ENCODE results near the gene ANO4.

ANO4 gene

DNA sequence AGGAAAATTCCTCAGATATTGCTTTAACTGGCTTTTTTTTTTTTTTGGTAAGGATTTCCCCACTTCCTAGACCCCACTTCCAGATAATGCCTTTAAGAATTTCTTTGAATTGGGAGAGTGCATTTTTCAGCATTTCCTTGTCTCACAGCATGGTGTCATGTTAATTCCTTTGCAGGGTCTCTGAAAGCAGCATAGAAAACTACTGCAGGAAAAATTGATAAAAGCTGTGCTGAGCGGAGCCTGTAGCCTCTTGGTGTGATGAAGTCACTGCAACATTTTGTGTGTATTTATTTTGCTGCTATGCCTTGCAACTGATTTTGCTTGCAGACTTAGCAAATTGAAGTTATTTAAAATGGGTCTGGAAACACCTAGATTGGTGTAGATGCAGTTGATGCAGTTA is 2.7 kb downstream of the ANO4 start:
- no peak overlapping the region for H3K9ac ChIP-seq (ENCODE audit: insufficient read length)
- peak overlapping the region; percentile 40 for H3K4me3 ChIP-seq
- TF ChIP-seq EZH2 (IDR thresholded peaks at IDR 0.05) (no peak), FOXP2 (optimal IDR thresholded peaks at IDR 0.05; ENCODE audit: control extremely low read depth, extremely low read length, insufficient read depth) (peak; percentile 18), POLR2AphosphoS5 (IDR thresholded peaks at IDR 0.05; ENCODE audit: borderline replicate concordance, low read depth, low read length) (no peak)
- peak; percentile 87 for DNase-seq (ENCODE audit: low read depth, low spot score)
- H3K36me3 ChIP-seq (ENCODE audit: insufficient read depth, low read length) = no peaks in the 10 kb centered on the region
- no peaks in the 10 kb centered on the region for H3K9me3 ChIP-seq (ENCODE audit: low read depth, low read length)
- 0 out of 2 replicates have a peak overlapping the region, but pooled peaks have one; percentile 18 for H3K27ac ChIP-seq

DNA sequence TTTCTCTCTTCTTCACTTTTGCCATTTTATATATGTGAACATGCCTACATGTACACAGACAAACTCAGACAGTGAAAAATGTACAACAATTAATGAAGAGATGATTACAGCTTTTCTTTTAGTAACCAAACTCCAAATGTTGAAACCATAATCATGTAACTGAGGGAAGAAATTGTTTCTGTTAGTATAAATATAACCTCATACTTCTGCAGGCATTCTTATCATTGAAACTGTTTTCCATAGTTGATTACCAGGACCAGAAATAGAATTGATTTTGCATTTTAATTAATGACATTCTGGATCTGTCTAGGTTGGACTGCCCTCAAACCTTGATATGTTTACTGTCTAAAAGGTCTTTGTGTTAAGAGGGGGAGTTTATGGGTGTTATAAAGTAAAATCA is 3.2 kb downstream of the ANO4 start:
- H3K36me3 ChIP-seq (ENCODE audit: insufficient read depth, low read length) = no peaks in the 10 kb centered on the region
- DNase-seq (ENCODE audit: low read depth, low spot score) = no peak
- TF ChIP-seq FOXP2 (optimal IDR thresholded peaks at IDR 0.05; ENCODE audit: control extremely low read depth, extremely low read length, insufficient read depth) = no peak
- TF ChIP-seq POLR2AphosphoS5 (IDR thresholded peaks at IDR 0.05; ENCODE audit: borderline replicate concordance, low read depth, low read length) = no peak
- no peak for TF ChIP-seq EZH2 (IDR thresholded peaks at IDR 0.05)
- no peaks in the 10 kb centered on the region for H3K9me3 ChIP-seq (ENCODE audit: low read depth, low read length)
- H3K4me3 ChIP-seq = peak overlapping the region; percentile 40
- no peak overlapping the region for H3K9ac ChIP-seq (ENCODE audit: insufficient read length)
- H3K27ac ChIP-seq = 0 out of 2 replicates have a peak overlapping the region, but pooled peaks have one; percentile 18

DNA sequence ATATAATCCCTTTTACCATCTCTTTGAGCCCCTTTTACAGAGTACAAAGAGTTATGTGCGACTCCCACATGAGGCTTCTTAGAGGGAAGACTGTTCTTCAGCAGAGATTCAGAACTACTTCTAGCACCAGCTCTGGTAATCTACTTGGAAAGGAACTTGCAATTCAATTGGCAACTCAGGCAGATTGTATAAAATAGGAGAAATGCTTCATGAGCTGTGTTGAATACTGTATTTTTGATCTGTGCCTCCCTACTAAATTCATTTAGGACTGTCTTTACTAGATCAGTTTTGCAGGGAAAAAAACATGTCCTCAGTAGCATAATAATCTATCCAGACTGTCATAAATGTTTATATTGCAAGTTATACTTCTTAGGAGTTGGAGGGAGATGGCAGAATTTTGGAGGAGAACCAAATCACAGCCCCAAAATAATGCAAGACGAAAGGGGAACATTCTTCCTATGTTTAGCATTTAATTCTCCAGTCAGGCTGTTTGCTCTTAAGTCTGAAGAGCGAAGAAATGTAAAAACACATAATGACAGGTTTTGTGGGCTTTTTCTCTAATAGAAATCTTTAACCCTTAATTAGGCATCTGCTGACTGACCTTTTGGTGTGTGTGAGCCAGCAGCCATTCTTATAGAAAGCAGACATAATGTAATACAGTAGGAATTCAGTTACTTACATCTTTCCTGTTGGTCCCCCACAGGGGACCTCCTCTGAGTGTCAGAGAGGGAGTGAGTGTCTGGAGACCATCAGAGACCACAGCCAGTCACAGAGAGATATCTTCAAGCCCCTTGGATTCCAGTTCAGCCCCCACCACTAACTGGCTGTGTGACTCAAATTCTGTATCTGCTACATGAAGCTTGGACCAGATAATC is 3.9 kb downstream of the ANO4 start:
- Histone ChIP-seq H3K27ac (peak overlapping the region; percentile 53; the same call in 1 of the 2 replicates), H3K36me3 (ENCODE audit: insufficient read depth, low read length) (no peaks in the 10 kb centered on the region), H3K9ac (ENCODE audit: insufficient read length) (no peak overlapping the region), H3K4me3 (peak overlapping the region; percentile 42; the same call in 1 of the 2 replicates), H3K9me3 (ENCODE audit: low read depth, low read length) (no peaks in the 10 kb centered on the region)
- TF ChIP-seq POLR2AphosphoS5 (IDR thresholded peaks at IDR 0.05; ENCODE audit: borderline replicate concordance, low read depth, low read length) = no peak
- no peak for TF ChIP-seq FOXP2 (optimal IDR thresholded peaks at IDR 0.05; ENCODE audit: control extremely low read depth, extremely low read length, insufficient read depth)
- no peak for TF ChIP-seq EZH2 (IDR thresholded peaks at IDR 0.05)
- no peak for DNase-seq (ENCODE audit: low read depth, low spot score)

DNA sequence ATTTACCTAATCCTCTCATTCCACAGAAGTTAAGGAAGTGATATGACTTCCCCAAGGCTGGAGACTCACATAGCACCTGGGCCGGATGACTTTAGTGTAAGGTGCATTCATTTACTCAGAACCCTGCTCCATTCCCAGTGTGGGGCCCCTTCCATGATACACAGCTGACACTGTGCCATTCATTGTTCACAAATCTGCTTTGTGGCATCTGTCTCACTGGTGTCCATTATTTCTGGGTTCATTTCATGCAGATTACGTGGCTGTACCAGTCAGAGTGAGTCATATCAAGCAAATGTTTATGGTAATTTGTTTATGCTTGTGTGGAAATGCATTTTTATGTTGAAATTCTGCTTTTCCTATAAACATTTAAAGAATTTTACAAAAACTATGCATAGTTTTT is 5.2 kb downstream of the ANO4 start:
- no peak overlapping the region for H3K9ac ChIP-seq (ENCODE audit: insufficient read length)
- DNase-seq (ENCODE audit: low read depth, low spot score) = no peak
- no peak overlapping the region for H3K4me3 ChIP-seq
- H3K9me3 ChIP-seq (ENCODE audit: low read depth, low read length) = no peaks in the 10 kb centered on the region
- H3K36me3 ChIP-seq (ENCODE audit: insufficient read depth, low read length) = no peaks in the 10 kb centered on the region
- TF ChIP-seq FOXP2 (optimal IDR thresholded peaks at IDR 0.05; ENCODE audit: control extremely low read depth, extremely low read length, insufficient read depth) (no peak), POLR2AphosphoS5 (IDR thresholded peaks at IDR 0.05; ENCODE audit: borderline replicate concordance, low read depth, low read length) (no peak), EZH2 (IDR thresholded peaks at IDR 0.05) (no peak)
- H3K27ac ChIP-seq = no peak overlapping the region

DNA sequence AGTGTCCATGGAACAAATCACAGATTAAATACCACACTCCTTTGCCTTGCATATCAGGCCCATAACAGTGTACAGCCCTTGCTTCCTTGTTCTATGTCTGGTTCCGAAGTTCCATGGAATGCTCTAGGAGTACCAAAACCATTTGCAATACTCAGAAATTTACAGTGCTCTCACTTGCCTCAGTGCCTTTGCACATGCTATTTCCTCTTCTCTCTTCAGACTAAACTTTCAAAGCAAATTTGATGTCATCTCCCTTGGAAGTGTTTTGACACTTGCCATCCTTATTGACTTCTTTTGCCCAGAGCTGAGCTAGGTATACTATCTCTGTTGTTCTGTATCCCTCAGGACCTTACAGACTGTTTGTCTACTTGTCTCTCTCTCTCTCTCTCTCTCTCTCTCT is 6.1 kb downstream of the ANO4 start:
- no peaks in the 10 kb centered on the region for H3K36me3 ChIP-seq (ENCODE audit: insufficient read depth, low read length)
- H3K9ac ChIP-seq (ENCODE audit: insufficient read length) = no peak overlapping the region
- no peaks in the 10 kb centered on the region for H3K9me3 ChIP-seq (ENCODE audit: low read depth, low read length)
- DNase-seq (ENCODE audit: low read depth, low spot score) = no peak
- TF ChIP-seq FOXP2 (optimal IDR thresholded peaks at IDR 0.05; ENCODE audit: control extremely low read depth, extremely low read length, insufficient read depth) (no peak), POLR2AphosphoS5 (IDR thresholded peaks at IDR 0.05; ENCODE audit: borderline replicate concordance, low read depth, low read length) (no peak), EZH2 (IDR thresholded peaks at IDR 0.05) (no peak)
- H3K27ac ChIP-seq = no peak overlapping the region
- H3K4me3 ChIP-seq = no peak overlapping the region

DNA sequence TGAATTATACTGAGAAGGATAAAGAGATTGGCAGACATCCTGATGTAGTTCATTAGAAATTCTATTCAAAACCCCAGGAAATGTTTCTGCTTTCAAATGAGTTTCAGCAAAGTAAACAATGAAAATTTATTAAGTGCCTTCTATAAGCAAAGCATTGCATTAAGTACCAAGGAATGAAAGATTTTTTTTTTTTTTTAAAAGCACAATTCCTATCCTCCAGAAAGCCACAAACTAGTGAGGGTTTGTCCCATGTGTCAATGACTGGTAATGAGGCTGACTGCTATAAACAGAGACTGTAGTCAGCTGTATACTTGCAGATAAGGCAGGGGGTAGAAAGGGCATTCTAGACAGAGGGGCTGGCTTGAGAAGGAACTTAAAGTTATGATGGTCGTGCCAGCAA is 6.7 kb downstream of the ANO4 start:
- TF ChIP-seq EZH2 (IDR thresholded peaks at IDR 0.05) (no peak), POLR2AphosphoS5 (IDR thresholded peaks at IDR 0.05; ENCODE audit: borderline replicate concordance, low read depth, low read length) (no peak), FOXP2 (optimal IDR thresholded peaks at IDR 0.05; ENCODE audit: control extremely low read depth, extremely low read length, insufficient read depth) (no peak)
- Histone ChIP-seq H3K9me3 (ENCODE audit: low read depth, low read length) (no peaks in the 10 kb centered on the region), H3K36me3 (ENCODE audit: insufficient read depth, low read length) (no peaks in the 10 kb centered on the region), H3K9ac (ENCODE audit: insufficient read length) (no peak overlapping the region), H3K4me3 (no peak overlapping the region), H3K27ac (no peak overlapping the region)
- no peak for DNase-seq (ENCODE audit: low read depth, low spot score)

DNA sequence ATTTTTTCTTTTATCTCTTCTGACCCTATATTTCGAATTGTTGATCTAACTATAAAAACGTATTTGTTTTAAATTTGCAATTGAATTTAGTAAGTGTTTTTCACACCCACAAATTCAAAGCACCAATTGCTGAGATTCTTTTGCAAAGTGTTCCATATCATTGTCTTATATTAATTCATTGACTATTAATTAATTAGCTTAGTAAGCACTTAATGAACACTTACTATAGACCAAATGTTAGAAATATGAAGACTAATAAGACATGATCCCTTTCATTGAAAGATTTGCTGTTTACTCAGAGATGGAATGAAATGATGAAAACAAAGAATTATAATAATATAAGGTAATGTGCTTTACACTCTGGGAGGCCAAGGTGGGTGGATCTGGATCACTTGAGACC is 14.2 kb downstream of the ANO4 start:
- H3K9ac ChIP-seq (ENCODE audit: insufficient read length) = no peak overlapping the region
- no peak for TF ChIP-seq FOXP2 (optimal IDR thresholded peaks at IDR 0.05; ENCODE audit: control extremely low read depth, extremely low read length, insufficient read depth)
- TF ChIP-seq EZH2 (IDR thresholded peaks at IDR 0.05) = no peak
- no peak for TF ChIP-seq POLR2AphosphoS5 (IDR thresholded peaks at IDR 0.05; ENCODE audit: borderline replicate concordance, low read depth, low read length)
- H3K4me3 ChIP-seq = no peak overlapping the region
- H3K36me3 ChIP-seq (ENCODE audit: insufficient read depth, low read length) = no peaks in the 10 kb centered on the region
- H3K27ac ChIP-seq = no peak overlapping the region
- DNase-seq (ENCODE audit: low read depth, low spot score) = no peak
- no peaks in the 10 kb centered on the region for H3K9me3 ChIP-seq (ENCODE audit: low read depth, low read length)

DNA sequence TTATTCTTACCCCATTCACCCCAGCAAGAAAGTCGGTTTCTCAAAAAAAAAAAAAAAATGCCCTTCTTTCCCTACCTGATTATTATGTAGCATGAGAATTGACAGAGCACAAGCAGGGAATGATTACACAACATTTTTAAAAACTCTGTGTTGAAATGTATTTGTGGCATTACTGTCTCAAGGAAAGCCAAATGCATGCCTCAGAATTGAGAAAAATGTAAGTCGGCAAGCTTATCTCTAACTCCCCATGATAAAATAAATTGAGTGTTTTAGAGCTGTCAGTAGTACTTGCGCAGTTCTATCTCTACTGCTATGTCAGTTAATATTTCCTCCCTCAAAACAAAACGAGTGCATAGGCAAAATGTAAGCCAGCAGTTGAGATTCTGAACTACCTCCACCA is 25.7 kb downstream of the ANO4 start:
- no peak for DNase-seq (ENCODE audit: low read depth, low spot score)
- no peaks in the 10 kb centered on the region for H3K9me3 ChIP-seq (ENCODE audit: low read depth, low read length)
- no peak overlapping the region for H3K4me3 ChIP-seq
- no peak for TF ChIP-seq EZH2 (IDR thresholded peaks at IDR 0.05)
- TF ChIP-seq FOXP2 (optimal IDR thresholded peaks at IDR 0.05; ENCODE audit: control extremely low read depth, extremely low read length, insufficient read depth) = no peak
- no peak for TF ChIP-seq POLR2AphosphoS5 (IDR thresholded peaks at IDR 0.05; ENCODE audit: borderline replicate concordance, low read depth, low read length)
- no peak overlapping the region for H3K27ac ChIP-seq
- H3K36me3 ChIP-seq (ENCODE audit: insufficient read depth, low read length) = no peaks in the 10 kb centered on the region
- no peak overlapping the region for H3K9ac ChIP-seq (ENCODE audit: insufficient read length)
